B cell (primary cell): ENCODE data around the gene KLHL26. TPM values are rescaled to one million over a fixed set of nuclear protein-coding genes. Genes with fewer than 3 reads are reported as not detected.

ENCODE experiments used
- ATAC-seq: fragments of 200-7000 bp; cut with Tn5 transposase; one replicate; pipeline ENCODE4 v1.10.0; 2021; ENCODE audit warnings: low read depth, mild to moderate bottlenecking, moderate number of reproducible peaks, moderate library complexity
- CTCF ChIA-PET: fragments of 350-600 bp; sonication (Branson Sonifier 250); formaldehyde crosslinking; loops from one replicate; lab custom pipeline; 2021; ENCODE audit warnings: antibody characterized with exemption, inconsistent platforms; lab: Charles Lee
- POLR2A ChIA-PET: fragments of 350-600 bp; sonication (Branson Sonifier 250); formaldehyde crosslinking; loops from one replicate; lab custom pipeline; 2021; ENCODE audit warnings: antibody characterized with exemption; lab: Charles Lee
- DNase-seq: peaks from one replicate; pipeline ENCODE4 v3.0.0; 2013
- H2AFZ ChIP-seq: 2 replicates; pipeline ENCODE4 v1.6.1; 2012; ENCODE audit warnings: mild to moderate bottlenecking, low read depth, low read length; ENCODE audit not compliant: insufficient read depth, poor library complexity, severe bottlenecking
- H3K27ac ChIP-seq, 2 donors: 1 replicate in 1 of 2; 2 replicates in 1 of 2; pipeline ENCODE4 v1.5.1; 2012 to 2013; ENCODE audit warnings: low read length in 2 of 2, mild to moderate bottlenecking in 2 of 2, moderate library complexity in 1 of 2
- H3K27me3 ChIP-seq, 4 experiments: fragments of 200-600 bp in 1 of 4; sonication (generic) in 1 of 4; replicated peaks in 1 of 4; 1 replicate in 2 of 4; 2 replicates in 2 of 4; pipeline versions ENCODE4 v1.6.1 to v1.7.0; 2013 to 2016; ENCODE audit warnings: low read length in 3 of 4, mild to moderate bottlenecking in 2 of 4, mixed read lengths in 1 of 4, moderate library complexity in 1 of 4; ENCODE audit not compliant: insufficient read depth in 4 of 4, control insufficient read depth in 3 of 4; ENCODE audit errors: control extremely low read depth in 1 of 4
- H3K36me3 ChIP-seq, 2 experiments: replicated peaks in 1 of 2; 1 replicate in 1 of 2; 2 replicates in 1 of 2; pipeline versions ENCODE4 v1.6.1 to v1.7.1; 2013; ENCODE audit warnings: low read length in 1 of 2; ENCODE audit not compliant: insufficient read depth in 2 of 2, control insufficient read depth in 1 of 2; ENCODE audit errors: control extremely low read depth in 1 of 2, extremely low read depth in 1 of 2
- H3K4me1 ChIP-seq, 2 donors: fragments of 200-600 bp in 1 of 2; sonication (generic) in 1 of 2; 1 replicate in 1 of 2; 2 replicates in 1 of 2; pipeline versions ENCODE4 v1.5.1 to v1.6.1; 2013 to 2017; ENCODE audit warnings: low read length in 2 of 2; ENCODE audit not compliant: control insufficient read depth in 2 of 2, insufficient read depth in 2 of 2
- H3K4me2 ChIP-seq: replicated peaks from 2 replicates; pipeline ENCODE3; 2012; ENCODE audit warnings: mild to moderate bottlenecking, low read depth, low read length; ENCODE audit not compliant: poor library complexity, severe bottlenecking
- H3K4me3 ChIP-seq, 5 experiments: fragments of 200-600 bp in 1 of 5; sonication (generic) in 1 of 5; 1 replicate in 3 of 5; 2 replicates in 2 of 5; pipeline versions ENCODE4 v1.5.1 to v1.7.0; 2011 to 2016; ENCODE audit warnings: low read length in 4 of 5, mild to moderate bottlenecking in 4 of 5, low read depth in 2 of 5, control low read depth in 1 of 5, moderate library complexity in 1 of 5; ENCODE audit not compliant: insufficient read depth in 1 of 5; ENCODE audit errors: control extremely low read depth in 1 of 5, extremely low read depth in 1 of 5
- H3K79me2 ChIP-seq: fragments of 200-600 bp; sonication (generic); one replicate; pipeline ENCODE4 v1.6.0; 2016; ENCODE audit warnings: low read length; ENCODE audit not compliant: control insufficient read depth, insufficient read depth
- H3K9ac ChIP-seq: fragments of 200-600 bp; sonication (generic); 2 replicates; pipeline ENCODE4 v1.6.1; 2017; ENCODE audit warnings: mild to moderate bottlenecking, low read length, moderate library complexity
- H3K9me3 ChIP-seq, 3 donors: one replicate each; pipeline versions ENCODE4 v1.6.1 to v1.7.1; 2013; ENCODE audit warnings: low read length in 2 of 3; ENCODE audit not compliant: control insufficient read depth in 2 of 3, insufficient read depth in 1 of 3; ENCODE audit errors: control extremely low read depth in 1 of 3
- H4K20me1 ChIP-seq: 2 replicates; pipeline ENCODE4 v1.6.0; 2012; ENCODE audit warnings: mild to moderate bottlenecking, low read length; ENCODE audit not compliant: insufficient read depth, control insufficient read depth, poor library complexity, severe bottlenecking
- H3K27ac Mint-ChIP-seq: one replicate; pipeline ENCODE4 v1.8.0; 2021; ENCODE audit warnings: mixed read lengths
- H3K27me3 Mint-ChIP-seq: one replicate; pipeline ENCODE4 v1.8.0; 2021; ENCODE audit warnings: mixed read lengths
- H3K4me1 Mint-ChIP-seq: one replicate; pipeline ENCODE4 v1.8.0; 2021; ENCODE audit warnings: mixed read lengths
- H3K4me3 Mint-ChIP-seq: one replicate; pipeline ENCODE4 v1.8.0; 2021; ENCODE audit warnings: mixed read lengths
- H3K9me3 Mint-ChIP-seq: one replicate; pipeline ENCODE4 v1.8.0; 2022; ENCODE audit warnings: mixed read lengths; ENCODE audit not compliant: insufficient read depth
- EZH2 ChIP-seq: IDR thresholded peaks from 2 replicates; pipeline ENCODE4 v1.6.1; 2012; ENCODE audit warnings: borderline replicate concordance, low read depth, mild to moderate bottlenecking, moderate library complexity, low read length; ENCODE audit not compliant: insufficient read depth, poor library complexity, severe bottlenecking
- WGBS: methylation state at CpG from one replicate; pipeline ENCODE4 v1.1.5; 2013; ENCODE audit warnings: missing lambda C conversion rate; ENCODE audit not compliant: insufficient coverage; 5-methylcytosine and 5-hydroxymethylcytosine counted together
- intact Hi-C: fragments of 100-400 bp; cut with micrococcal nuclease; formaldehyde crosslinking; loops from one replicate; pipeline ENCODE4 v1.10.0; 2022
- polyA plus RNA-seq: library from polyadenylated mRNA; depleted of rRNA; stranded (reverse); fragments of >200 nt; gene quantifications from 2 replicates; pipeline ENCODE4 v1.2.3, GENCODE V29; 2012
- total RNA-seq, 2 donors: library from RNA; stranded (reverse); fragments of 120-200 nt in 1 of 2; gene quantifications; 1 replicate in 1 of 2; 2 replicates in 1 of 2; pipeline versions ENCODE4 v1.2.3 to v1.2.4, GENCODE V29; 2013 to 2022
- TF ChIP-seq, protein P1 (sequence below): fragments of 200-600 bp; IDR thresholded peaks from one replicate; pipeline ENCODE4 v1.8.0; 2022; ENCODE audit warnings: antibody characterized with exemption, mild to moderate bottlenecking

Gene KLHL26
- total and polyA plus RNA-seq, 2 donors (not counting 1 experiment from before 2014, with no cell fraction given) = 5.0 to 14.6 TPM

DNA sequence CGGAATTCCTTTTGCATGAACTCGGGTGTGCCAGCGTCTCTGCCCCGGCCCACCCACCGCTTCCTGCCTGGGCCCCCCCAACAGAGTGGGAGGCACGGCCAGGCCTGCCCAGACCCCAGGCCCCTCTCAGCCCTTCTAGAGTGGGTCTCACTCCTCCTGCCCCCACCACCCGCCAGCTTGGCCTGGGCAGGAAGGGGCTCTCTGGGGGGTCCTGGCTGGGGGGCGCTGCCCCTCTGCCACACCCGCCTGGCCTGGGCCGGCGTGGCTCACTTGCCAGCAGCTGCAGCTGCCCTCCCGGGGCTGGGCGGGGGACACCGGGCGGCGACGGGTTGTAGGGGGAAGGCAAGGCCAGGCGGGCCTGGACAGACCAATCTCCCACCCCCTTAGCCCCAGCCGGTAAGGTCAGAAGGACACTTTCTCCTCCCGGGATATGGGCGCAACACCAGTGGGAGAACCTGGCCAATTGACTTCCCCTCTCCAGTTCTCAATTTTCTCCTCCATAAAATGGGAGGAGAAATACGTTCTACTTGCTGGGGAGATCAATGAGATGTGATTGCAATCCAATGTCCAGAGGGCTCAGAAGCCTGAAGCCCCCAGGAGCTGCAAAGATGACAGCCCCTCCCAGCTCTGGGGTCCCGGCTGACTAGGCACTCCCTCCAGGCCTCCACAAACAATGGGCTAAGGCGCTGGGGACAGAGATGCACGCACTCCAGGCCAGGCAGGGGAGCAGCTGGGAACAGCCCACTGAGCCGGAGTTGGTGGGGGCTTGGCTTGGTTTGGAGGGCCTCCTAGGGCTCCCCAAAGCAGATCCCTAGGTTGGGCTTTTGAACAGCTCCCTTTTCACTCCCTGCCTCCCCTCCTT, 32.6 kb upstream of the KLHL26 start:
- Mint-ChIP-seq H3K9me3 (no peaks in the 10 kb centered on the region), H3K4me1 (peaks cover 23% of the 10 kb centered on the region), H3K27ac (no peak overlapping the region), H3K4me3 (no peak overlapping the region), H3K27me3 (peaks cover 40% of the 10 kb centered on the region)
- POLR2A ChIA-PET = interaction anchor here (0.6 kb wide), 1 partner anchor 14 kb away, joined by 3 read pairs; no protein-coding TSS in a partner anchor
- Histone ChIP-seq H3K9ac (no peak overlapping the region), H3K79me2 (no peaks in the 10 kb centered on the region), H4K20me1 (no peaks in the 10 kb centered on the region), H3K27ac (no peak overlapping the region), H3K4me3 (no peak overlapping the region), H3K4me2 (no peak overlapping the region), H2AFZ (no peak overlapping the region), H3K36me3 (no peaks in the 10 kb centered on the region), H3K27me3 (peaks cover 0 to 69% (median 41%) of the 10 kb centered on the region in 4 experiments), H3K9me3 (peaks cover 0 to 11% (median 0%) of the 10 kb centered on the region in 3 donors), H3K4me1 (peaks cover 29 to 31% of the 10 kb centered on the region in 2 donors)
- TF ChIP-seq, protein P1, sequence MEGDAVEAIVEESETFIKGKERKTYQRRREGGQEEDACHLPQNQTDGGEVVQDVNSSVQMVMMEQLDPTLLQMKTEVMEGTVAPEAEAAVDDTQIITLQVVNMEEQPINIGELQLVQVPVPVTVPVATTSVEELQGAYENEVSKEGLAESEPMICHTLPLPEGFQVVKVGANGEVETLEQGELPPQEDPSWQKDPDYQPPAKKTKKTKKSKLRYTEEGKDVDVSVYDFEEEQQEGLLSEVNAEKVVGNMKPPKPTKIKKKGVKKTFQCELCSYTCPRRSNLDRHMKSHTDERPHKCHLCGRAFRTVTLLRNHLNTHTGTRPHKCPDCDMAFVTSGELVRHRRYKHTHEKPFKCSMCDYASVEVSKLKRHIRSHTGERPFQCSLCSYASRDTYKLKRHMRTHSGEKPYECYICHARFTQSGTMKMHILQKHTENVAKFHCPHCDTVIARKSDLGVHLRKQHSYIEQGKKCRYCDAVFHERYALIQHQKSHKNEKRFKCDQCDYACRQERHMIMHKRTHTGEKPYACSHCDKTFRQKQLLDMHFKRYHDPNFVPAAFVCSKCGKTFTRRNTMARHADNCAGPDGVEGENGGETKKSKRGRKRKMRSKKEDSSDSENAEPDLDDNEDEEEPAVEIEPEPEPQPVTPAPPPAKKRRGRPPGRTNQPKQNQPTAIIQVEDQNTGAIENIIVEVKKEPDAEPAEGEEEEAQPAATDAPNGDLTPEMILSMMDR = no peak
- TF ChIP-seq EZH2 = peak; percentile 54
- intact Hi-C loops = no loop called here
- no peak for DNase-seq
- no peak for ATAC-seq
- 8% methylated on average over 13 of the region's 26 CpGs for WGBS
- CTCF ChIA-PET = interaction anchor here (2.0 kb wide), 1 partner anchor 9 kb away, joined by 6 read pairs; the partner anchor contains the start of gene TMEM59L

DNA sequence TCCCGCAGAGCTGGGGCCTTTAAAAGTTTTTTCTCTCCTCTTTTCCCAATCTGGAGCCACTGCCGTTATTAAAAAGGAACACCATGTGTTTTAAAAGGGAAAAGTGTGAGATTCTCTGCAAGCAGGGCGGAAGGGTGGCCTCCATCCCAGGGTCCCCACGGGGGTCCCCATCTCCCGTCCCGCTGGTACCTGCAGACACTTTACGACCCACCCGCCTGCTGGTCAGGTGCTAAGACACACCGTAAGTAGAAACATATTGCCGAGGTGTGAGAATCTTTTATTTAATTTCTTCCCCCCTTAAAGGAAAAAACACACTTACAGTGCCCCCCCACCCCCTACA, 32.0 kb upstream of the KLHL26 start:
- intact Hi-C loops = no loop called here
- Histone ChIP-seq H3K4me3 (no peak overlapping the region), H3K36me3 (no peaks in the 10 kb centered on the region), H3K4me2 (no peak overlapping the region), H3K9me3 (peaks cover 0 to 11% (median 0%) of the 10 kb centered on the region in 3 donors), H3K9ac (no peak overlapping the region), H3K27me3 (peaks cover 0 to 69% (median 47%) of the 10 kb centered on the region in 4 experiments), H4K20me1 (no peaks in the 10 kb centered on the region), H3K27ac (no peak overlapping the region), H3K4me1 (peaks cover 29 to 31% of the 10 kb centered on the region in 2 donors), H2AFZ (no peak overlapping the region), H3K79me2 (no peaks in the 10 kb centered on the region)
- ChIA-PET POLR2A (no interaction called here), CTCF (interaction anchor here (0.6 kb wide), 1 partner anchor 18 kb away, joined by 3 read pairs; no protein-coding TSS in a partner anchor)
- ATAC-seq = no peak
- H3K4me3 Mint-ChIP-seq = no peak overlapping the region
- H3K4me1 Mint-ChIP-seq = peaks cover 23% of the 10 kb centered on the region
- TF ChIP-seq, protein P1 = no peak
- TF ChIP-seq EZH2 = no peak
- 10% methylated on average over 2 of the region's 10 CpGs for WGBS
- peaks cover 45% of the 10 kb centered on the region for H3K27me3 Mint-ChIP-seq
- no peaks in the 10 kb centered on the region for H3K9me3 Mint-ChIP-seq
- H3K27ac Mint-ChIP-seq = no peak overlapping the region
- no peak for DNase-seq
